Natural killer cell (primary cell): ENCODE results near the gene VMP1. TPM values are rescaled to one million over a fixed set of nuclear protein-coding genes. Genes with fewer than 3 reads are reported as not detected.
"Not testable (repeated sequence)": the region's sequence is repeated elsewhere in the genome, so short reads cannot be mapped to it uniquely, and the experiment has no call there.

ENCODE experiments used
- ATAC-seq, 3 donors: fragments of 150-1000 bp in 2 of 3; fragments of 200-7000 bp in 1 of 3; cut with Tn5 transposase; 1 replicate in 1 of 3; 2 replicates in 2 of 3; pipeline ENCODE4 v1.10.0; 2021; ENCODE audit warnings: mild to moderate bottlenecking in 2 of 3, moderate library complexity in 2 of 3
- DNase-seq, 2 donors: peaks; one replicate each; pipeline versions ENCODE4 v3.0.0 to v3.0.0-alpha.2; 2013 to 2021; ENCODE audit warnings: mixed read lengths in 1 of 2
- H3K27ac ChIP-seq: one replicate; pipeline ENCODE4 v1.5.1; 2013; ENCODE audit warnings: mild to moderate bottlenecking, low read length
- H3K27me3 ChIP-seq: one replicate; pipeline ENCODE4 v1.6.1; 2013; ENCODE audit warnings: low read length; ENCODE audit not compliant: control insufficient read depth, insufficient read depth
- H3K36me3 ChIP-seq: one replicate; pipeline ENCODE4 v1.6.1; 2013; ENCODE audit warnings: low read length; ENCODE audit not compliant: control insufficient read depth, insufficient read depth
- H3K4me1 ChIP-seq: one replicate; pipeline ENCODE4 v1.6.1; 2013; ENCODE audit warnings: low read length; ENCODE audit not compliant: control insufficient read depth, insufficient read depth
- H3K4me3 ChIP-seq: one replicate; pipeline ENCODE4 v1.5.1; 2013; ENCODE audit warnings: low read length
- H3K9me3 ChIP-seq: one replicate; pipeline ENCODE4 v1.6.1; 2013; ENCODE audit warnings: low read length; ENCODE audit not compliant: control insufficient read depth, insufficient read depth
- H3K27ac Mint-ChIP-seq, 2 donors: one replicate each; pipeline ENCODE4 v1.8.0; 2022; ENCODE audit warnings: mild to moderate bottlenecking in 2 of 2, mixed read lengths in 2 of 2, moderate library complexity in 1 of 2
- H3K27me3 Mint-ChIP-seq, 2 donors: one replicate each; pipeline ENCODE4 v1.8.0; 2022; ENCODE audit warnings: low read depth in 2 of 2, mixed read lengths in 2 of 2
- H3K36me3 Mint-ChIP-seq: one replicate; pipeline ENCODE4 v1.8.0; 2022; ENCODE audit warnings: mixed read lengths
- H3K4me1 Mint-ChIP-seq, 2 donors: one replicate each; pipeline ENCODE4 v1.8.0; 2022; ENCODE audit warnings: mixed read lengths in 2 of 2
- H3K4me3 Mint-ChIP-seq: one replicate; pipeline ENCODE4 v1.8.0; 2022; ENCODE audit warnings: mild to moderate bottlenecking, moderate library complexity, mixed read lengths
- H3K9me3 Mint-ChIP-seq, 2 donors: one replicate each; pipeline ENCODE4 v1.8.0; 2022; ENCODE audit warnings: mixed read lengths in 2 of 2
- CTCF ChIP-seq: fragments of 200-600 bp; IDR thresholded peaks from one replicate; pipeline ENCODE4 v1.8.0; 2022; ENCODE audit warnings: antibody characterized with exemption
- WGBS: methylation state at CpG from one replicate; pipeline ENCODE4 v1.1.7; 2013; ENCODE audit warnings: missing lambda C conversion rate; ENCODE audit not compliant: insufficient coverage; 5-methylcytosine and 5-hydroxymethylcytosine counted together
- intact Hi-C: fragments of 100-400 bp; cut with micrococcal nuclease; formaldehyde crosslinking; loops from one replicate; pipeline ENCODE4 v1.14.2; 2022
- total RNA-seq, 4 donors: library from RNA; stranded (reverse); fragments of 120-200 nt in 1 of 4; gene quantifications; one replicate each; pipeline versions ENCODE4 v1.2.3 to v1.2.4, GENCODE V29; 2013 to 2022

VMP1 gene
- total RNA-seq, 3 donors from 2014 or later (not counting 1 experiment from before 2014, with no cell fraction given), result 136 to 175 (median 162) TPM

DNA sequence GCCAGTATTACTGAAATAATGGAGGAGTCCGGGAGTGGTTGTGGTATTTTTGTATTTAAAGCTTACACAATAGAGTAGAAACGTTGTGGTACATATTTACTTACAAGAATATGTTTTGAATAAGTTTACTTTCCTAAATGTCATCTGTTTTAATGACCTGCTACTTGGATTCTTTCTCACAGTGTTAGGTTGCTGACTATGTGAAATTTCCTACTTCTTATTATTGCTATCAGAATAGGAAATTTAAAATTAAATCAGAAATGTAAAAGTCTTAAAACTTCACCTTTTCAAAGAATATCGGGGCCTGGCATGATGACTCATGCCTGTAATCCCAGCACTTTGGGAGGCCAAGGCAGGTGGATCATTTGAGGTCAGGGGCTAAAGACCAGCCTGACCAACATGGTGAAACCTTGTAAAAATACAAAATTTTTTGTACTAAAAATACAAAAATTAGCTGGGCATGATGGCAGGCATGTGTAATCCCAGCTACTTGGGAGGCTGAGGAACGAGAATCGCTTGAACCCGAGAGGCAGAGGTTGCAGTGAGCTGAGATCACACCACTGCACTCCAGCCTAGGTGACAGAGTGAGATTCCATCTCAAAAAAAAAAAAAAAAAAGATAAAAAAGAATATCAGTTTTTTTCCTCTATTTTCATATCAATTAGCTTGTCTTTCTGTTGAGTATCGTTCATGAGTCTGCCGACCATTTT is 77.8 kb downstream of the VMP1 start:
- Mint-ChIP-seq H3K4me3 (peak overlapping the region; percentile 31), H3K27me3 (no peaks in the 10 kb centered on the region), H3K9me3 (no peaks in the 10 kb centered on the region), H3K36me3 (no peaks in the 10 kb centered on the region), H3K4me1 (peaks cover 28 to 29% of the 10 kb centered on the region in 2 donors), H3K27ac (peak overlapping the region; percentile 51 to 93)
- no peaks in the 10 kb centered on the region for H3K9me3 ChIP-seq
- TF ChIP-seq CTCF, result no peak
- DNase-seq (peak in 1 of 2 donors; percentile 17), ATAC-seq (no peak)
- WGBS, result 65% methylated on average over 5 of the region's 8 CpGs
- H3K4me3 ChIP-seq, result no peak overlapping the region
- H3K36me3 ChIP-seq, result no peaks in the 10 kb centered on the region
- H3K27ac ChIP-seq, result peak overlapping the region; percentile 6
- H3K27me3 ChIP-seq, result no peaks in the 10 kb centered on the region
- peaks cover 20% of the 10 kb centered on the region for H3K4me1 ChIP-seq
- intact Hi-C loops, result loop anchor here (10.0 kb wide), 1 partner anchor 610 kb away; the partner anchor contains the start of gene USP32

DNA sequence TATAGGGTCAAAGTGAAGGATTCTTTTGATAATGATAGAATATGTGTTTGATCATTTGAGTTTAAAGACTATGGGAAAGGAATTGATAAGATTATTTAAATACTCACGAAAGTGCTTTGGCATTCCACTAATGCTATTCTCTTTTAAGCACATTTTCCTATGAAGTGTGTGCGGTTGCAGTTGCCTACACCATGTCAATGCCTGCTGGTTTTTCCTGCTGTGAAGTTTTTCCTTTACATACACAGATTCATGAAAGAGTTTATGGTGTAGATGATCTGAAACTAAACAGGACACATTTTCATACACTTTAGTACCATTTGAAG is 78.7 kb downstream of the VMP1 start:
- Mint-ChIP-seq H3K4me3 (peak overlapping the region; percentile 89), H3K27me3 (no peaks in the 10 kb centered on the region), H3K4me1 (peaks cover 28 to 29% of the 10 kb centered on the region in 2 donors), H3K9me3 (no peaks in the 10 kb centered on the region), H3K27ac (peak overlapping the region; percentile 93 to 97), H3K36me3 (no peaks in the 10 kb centered on the region)
- peaks cover 20% of the 10 kb centered on the region for H3K4me1 ChIP-seq
- H3K27ac ChIP-seq, result peak overlapping the region; percentile 89
- no peaks in the 10 kb centered on the region for H3K9me3 ChIP-seq
- H3K27me3 ChIP-seq, result no peaks in the 10 kb centered on the region
- no peak overlapping the region for H3K4me3 ChIP-seq
- H3K36me3 ChIP-seq, result no peaks in the 10 kb centered on the region
- ATAC-seq (no peak), DNase-seq (no peak)
- WGBS, result no CpG with 5 or more reads among the region's 2 CpGs
- no peak for TF ChIP-seq CTCF
- intact Hi-C loops, result loop anchor here (1.0 to 10.0 kb wide), 3 partner anchors 43 to 609 kb away; partner anchors contain the start of gene USP32

DNA sequence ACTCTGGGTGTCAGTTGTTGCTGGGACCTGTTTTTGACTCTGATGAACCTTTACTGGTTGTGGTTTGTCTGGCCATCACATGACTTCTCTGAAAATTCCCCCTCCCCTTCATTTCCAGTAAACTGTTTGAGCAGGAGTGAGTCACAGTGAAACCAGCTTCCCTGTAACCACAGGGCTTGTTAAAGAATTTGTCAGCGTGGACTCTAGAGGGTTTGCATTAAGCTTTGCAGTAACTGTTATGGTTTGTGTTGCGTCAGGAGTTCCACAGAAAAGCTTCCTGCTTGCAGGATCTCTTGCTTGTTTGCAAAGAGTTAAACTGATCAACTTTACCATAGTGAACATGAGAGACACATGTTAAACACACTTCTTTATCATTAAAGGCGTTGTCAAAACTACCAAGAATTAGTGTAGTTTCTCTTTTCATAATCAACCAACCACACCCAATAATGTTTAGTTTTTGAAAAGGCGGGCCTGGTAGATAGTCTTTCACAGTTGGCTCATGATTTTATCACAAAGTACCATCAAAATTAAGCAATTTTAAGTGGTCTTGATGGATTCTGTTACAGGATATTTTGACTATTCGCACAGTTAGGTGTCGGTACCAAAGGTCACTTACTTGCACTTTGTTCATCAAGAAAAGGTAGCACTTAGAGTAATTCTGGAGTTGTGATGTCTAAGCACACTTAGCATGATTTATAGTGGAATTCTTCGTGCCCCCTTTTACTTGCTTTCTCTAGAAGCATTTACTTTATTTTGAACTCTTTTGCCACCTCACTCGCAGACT is 79.3 kb downstream of the VMP1 start:
- Mint-ChIP-seq H3K27me3 (no peaks in the 10 kb centered on the region), H3K4me1 (peaks cover 28 to 29% of the 10 kb centered on the region in 2 donors), H3K4me3 (peak overlapping the region; percentile 89), H3K9me3 (no peaks in the 10 kb centered on the region), H3K27ac (peak overlapping the region; percentile 93 to 97), H3K36me3 (no peaks in the 10 kb centered on the region)
- Histone ChIP-seq H3K27ac (peak overlapping the region; percentile 89), H3K9me3 (no peaks in the 10 kb centered on the region), H3K4me3 (peak overlapping the region; percentile 28), H3K27me3 (no peaks in the 10 kb centered on the region), H3K36me3 (no peaks in the 10 kb centered on the region), H3K4me1 (peaks cover 20% of the 10 kb centered on the region)
- WGBS, result 1% methylated on average over 5 of the region's 8 CpGs
- ATAC-seq, result peak; percentile 89 to 96 (median 94)
- intact Hi-C loops, result loop anchor here (1.0 to 10.0 kb wide), 3 partner anchors 43 to 608 kb away; partner anchors contain the start of gene USP32
- peak; percentile 52 to 95 for DNase-seq
- no peak for TF ChIP-seq CTCF

DNA sequence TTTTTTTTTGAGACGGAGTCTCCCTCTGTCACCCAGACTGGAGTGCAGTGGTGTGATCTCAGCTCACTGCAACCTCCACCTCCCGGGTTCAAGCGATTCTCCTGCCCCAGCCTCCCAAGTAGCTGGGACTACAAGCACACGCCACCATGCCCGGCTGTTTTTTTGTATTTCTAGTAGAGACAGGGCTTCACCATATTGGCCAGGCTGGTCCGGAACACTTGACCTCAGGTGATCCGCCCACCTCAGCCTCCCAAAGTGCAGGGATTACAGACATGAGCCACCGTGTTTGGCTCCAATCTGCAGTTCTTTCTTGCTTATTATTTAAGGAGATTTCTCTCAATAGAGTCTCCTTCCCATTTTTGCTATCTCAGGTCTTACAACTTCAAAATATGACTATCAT is 82.4 kb downstream of the VMP1 start:
- H3K27me3 Mint-ChIP-seq, ATAC-seq, H3K27ac ChIP-seq, H3K4me3 ChIP-seq, H3K9me3 Mint-ChIP-seq, H3K36me3 ChIP-seq, H3K9me3 ChIP-seq, H3K4me3 Mint-ChIP-seq, H3K36me3 Mint-ChIP-seq, DNase-seq, H3K27me3 ChIP-seq: not testable (repeated sequence)
- 98% methylated on average over 7 of the region's 8 CpGs for WGBS
- H3K4me1 Mint-ChIP-seq, result peaks cover 15% of the 10 kb centered on the region in 2 donors
- H3K4me1 ChIP-seq, result peaks cover 20% of the 10 kb centered on the region
- intact Hi-C loops, result loop anchor here (10.0 kb wide), 1 partner anchor 605 kb away; the partner anchor contains the start of gene USP32
- peak overlapping the region; percentile 37 to 56 for H3K27ac Mint-ChIP-seq

DNA sequence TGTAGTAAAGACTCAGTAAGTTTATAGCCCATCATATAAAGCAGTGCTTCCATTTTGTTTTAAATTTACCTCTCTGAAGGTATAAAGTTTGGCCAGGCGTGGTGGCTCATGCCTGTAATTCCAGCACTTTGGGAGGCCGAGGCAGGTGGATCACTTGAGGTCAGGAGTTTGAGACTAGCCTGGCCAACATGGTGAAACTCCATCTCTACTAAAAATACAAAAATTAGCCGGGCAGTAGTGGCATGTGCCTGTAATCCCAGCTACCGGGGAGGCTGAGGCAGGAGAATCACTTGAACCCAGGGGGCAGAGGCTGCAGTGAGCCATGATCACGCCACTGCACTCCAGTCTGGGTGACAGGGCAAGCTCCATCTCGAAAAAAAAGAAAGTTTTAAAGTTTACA is 83.0 kb downstream of the VMP1 start:
- H3K4me3 ChIP-seq, H3K36me3 Mint-ChIP-seq, H3K36me3 ChIP-seq, ATAC-seq, H3K9me3 ChIP-seq, H3K27ac ChIP-seq, H3K9me3 Mint-ChIP-seq, H3K4me3 Mint-ChIP-seq, H3K27me3 ChIP-seq, H3K27me3 Mint-ChIP-seq, DNase-seq, intact Hi-C loops: not testable (repeated sequence)
- H3K27ac Mint-ChIP-seq, result peak overlapping the region; percentile 29 to 56
- peaks cover 15% of the 10 kb centered on the region in 2 donors for H3K4me1 Mint-ChIP-seq
- 96% methylated on average over 6 of the region's 6 CpGs for WGBS
- H3K4me1 ChIP-seq, result peaks cover 16% of the 10 kb centered on the region
